Measurements from ENCODE around the gene USP24. TPM values are rescaled to one million over a fixed set of nuclear protein-coding genes. Genes with fewer than 3 reads are reported as not detected.

The USP24 gene
- total and polyA plus RNA-seq, 2 donors (not counting 3 experiments of a cell fraction or from before 2014, with no cell fraction given) = 8.2 to 30.0 TPM

GRCh38 chr1:55018395-55018794, 196.8 kb downstream of the USP24 start:
- H3K4me1 ChIP-seq (ENCODE audit: control insufficient read depth, extremely low read depth, insufficient read depth, low read length) = no peaks in the 10 kb centered on the region
- CTCF ChIA-PET = interaction anchor here (9.7 kb wide), 1 partner anchor 71 kb away, joined by 587 read pairs; no protein-coding TSS in a partner anchor
- dilution Hi-C loops (cut with MboI; ENCODE audit: extremely low pct_ligation_motif_present, low sequenced_read_pairs) = no loop called here
- FAIRE-seq (no peak), DNase-seq (ENCODE audit: low read depth, low spot score) (no peak)
- no TSS peak for BruUV-seq (replicated peaks)
- H3K9me1 ChIP-seq (replicated peaks; ENCODE audit: control insufficient read depth, extremely low read depth, insufficient read depth, low read length) = no peaks in the 10 kb centered on the region
- no peak overlapping the region for H3K27ac ChIP-seq (ENCODE audit: insufficient read depth, low read depth, low read length)
- H2AFZ ChIP-seq (ENCODE audit: low read depth, low read length) = no peak overlapping the region
- H3K9ac ChIP-seq (replicated peaks; ENCODE audit: extremely low read depth, insufficient read depth, low read length) = no peak overlapping the region
- H3K27me3 ChIP-seq (ENCODE audit: control insufficient read depth in 2 of 2, insufficient read depth in 2 of 2, low read length in 2 of 2) = peaks cover 4 to 24% of the 10 kb centered on the region in 2 experiments
- H3K9me3 ChIP-seq (replicated peaks; ENCODE audit: control insufficient read depth, insufficient read depth, low read length) = no peaks in the 10 kb centered on the region
- no peaks in the 10 kb centered on the region for H4K20me1 ChIP-seq (replicated peaks; ENCODE audit: control insufficient read depth, extremely low read depth, insufficient read depth, low read length)
- no peaks in the 10 kb centered on the region for H3K36me3 ChIP-seq (ENCODE audit: control insufficient read depth in 2 of 2, extremely low read depth in 1 of 2, insufficient read depth in 2 of 2, low read length in 2 of 2)
- no peaks in the 10 kb centered on the region for H3K79me2 ChIP-seq (ENCODE audit: control insufficient read depth, insufficient read depth, low read length)
- POLR2A ChIA-PET = no interaction called here
- no peak overlapping the region for H3K4me2 ChIP-seq (ENCODE audit: insufficient read depth, low read length)
- H3K4me3 ChIP-seq (replicated peaks in 1 of 3; ENCODE audit: insufficient read depth in 1 of 3, low read depth in 1 of 3, low read length in 3 of 3) = no peak overlapping the region
- TF ChIP-seq POLR2AphosphoS5 (IDR thresholded peaks at IDR 0.05; ENCODE audit: insufficient read depth, low read depth, low read length) (no peak), POLR2A (IDR thresholded peaks at IDR 0.05; ENCODE audit: low read depth, low read length) (no peak), EZH2 (IDR thresholded peaks at IDR 0.05; ENCODE audit: borderline replicate concordance, low read depth, low read length, severe bottlenecking) (no peak), GATA2 (IDR thresholded peaks at IDR 0.05; ENCODE audit: insufficient read depth, insufficient read length, low read depth, low read length) (no peak), CTCF (IDR thresholded peaks at IDR 0.05; ENCODE audit: extremely low read depth in 1 of 2, insufficient read depth in 1 of 2, low read depth in 1 of 2, low read length in 2 of 2) (no peak), FOS (IDR thresholded peaks at IDR 0.05; ENCODE audit: borderline replicate concordance, insufficient read depth, low read length) (no peak), JUN (IDR thresholded peaks at IDR 0.05; ENCODE audit: borderline replicate concordance, insufficient read depth, insufficient read length, low read depth) (no peak), MAX (IDR thresholded peaks at IDR 0.05; ENCODE audit: insufficient read depth, insufficient read length) (no peak), MYC (IDR thresholded peaks at IDR 0.05; ENCODE audit: low read depth, low read length) (no peak)
- intact Hi-C loops (cut with micrococcal nuclease) = no loop called here

Small RNA genes within 50 kb of the gene (microRNA-seq; reads per million reads assigned to microRNA genes)
- not detected for gene MIR4422 (ENCODE audit: borderline number of aligned reads, borderline replicate concordance)

Small RNA genes within 50 kb of the gene (small RNA-seq; reads per million reads assigned to genes)
- gene MIR4422 (ENCODE audit: insufficient read depth, insufficient read length, low read depth, low replicate concordance) = not detected

Other genes starting within 250 kb of the USP24 start
- gene TMEM61, start 234.7 kb downstream of the USP24 start, total RNA-seq = not detected in 2 replicates
- not detected in 2 replicates for gene TMEM61, start 234.7 kb downstream of the USP24 start, polyA plus RNA-seq
- not detected in 2 replicates for gene BSND, start 216.4 kb downstream of the USP24 start, total RNA-seq
- not detected in 2 replicates for gene BSND, start 216.4 kb downstream of the USP24 start, polyA plus RNA-seq
- gene PCSK9, start 175.8 kb downstream of the USP24 start, total RNA-seq = 0.23 and 0.35 TPM in 2 replicates
- 0.17 and 0.32 TPM in 2 replicates for gene PCSK9, start 175.8 kb downstream of the USP24 start, polyA plus RNA-seq

Measured in endothelial cell of umbilical vein (primary cell).